Measurements from ENCODE around the gene JAZF1. TPM values are rescaled to one million over a fixed set of nuclear protein-coding genes. Genes with fewer than 3 reads are reported as not detected.
A peak's percentile ranks its signal among the peaks of the same experiment; 100 is the strongest.
"Not testable (repeated sequence)": the region's sequence is repeated elsewhere in the genome, so short reads cannot be mapped to it uniquely, and the experiment has no call there.

JAZF1 gene
- polyA plus RNA-seq, 1 donor: 24.9 TPM

GRCh38 chr7:27933671-27934565 is 246.7 kb downstream of the JAZF1 start:
- no peak for DNase-seq

DNA sequence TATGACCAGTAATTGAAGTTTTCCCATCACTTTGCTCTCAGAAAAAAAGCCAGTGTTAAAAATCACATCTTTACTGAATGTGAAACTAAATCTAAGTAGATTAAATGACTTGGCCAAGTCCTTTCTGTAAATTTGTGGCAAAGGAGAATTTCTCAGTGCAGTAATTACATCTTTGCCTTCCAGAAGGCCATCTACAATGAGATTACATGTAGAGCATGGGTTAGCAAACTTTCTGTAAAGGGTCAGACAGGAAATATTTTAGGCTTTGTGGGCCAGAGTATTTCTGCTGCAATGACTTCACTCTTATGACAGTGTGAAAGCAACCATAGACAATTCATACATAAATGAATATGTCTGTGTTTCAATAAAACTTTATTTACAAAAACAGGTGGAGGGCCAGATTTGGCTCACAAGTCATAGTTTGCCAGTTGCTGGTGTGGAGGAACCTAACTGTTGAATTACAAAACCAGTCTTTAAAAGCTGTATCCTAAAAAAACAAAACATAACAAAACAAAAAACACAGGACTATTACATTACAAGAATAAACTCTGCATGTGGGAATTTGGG is 249.6 kb downstream of the JAZF1 start:
- no peak for DNase-seq

DNA sequence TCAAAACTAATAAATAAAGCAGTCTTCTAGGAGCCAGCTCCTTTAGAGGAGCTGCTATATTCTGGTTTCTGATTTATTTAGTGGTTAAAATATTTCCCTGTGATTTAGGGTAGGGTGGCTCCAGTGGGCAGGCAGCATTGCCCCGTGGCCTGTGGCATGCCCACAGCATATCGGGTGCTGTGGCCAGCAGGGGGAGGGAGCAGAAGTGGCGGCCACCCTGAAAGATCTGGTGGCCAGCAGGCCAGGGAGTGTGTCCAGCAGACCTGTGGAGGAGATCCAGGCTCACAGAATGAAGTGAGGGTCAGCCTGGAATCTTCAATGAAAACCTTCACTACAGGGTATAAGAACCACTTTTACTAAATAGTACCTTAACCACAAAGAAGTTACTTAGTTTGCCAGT is 251.5 kb downstream of the JAZF1 start:
- no peak for DNase-seq

DNA sequence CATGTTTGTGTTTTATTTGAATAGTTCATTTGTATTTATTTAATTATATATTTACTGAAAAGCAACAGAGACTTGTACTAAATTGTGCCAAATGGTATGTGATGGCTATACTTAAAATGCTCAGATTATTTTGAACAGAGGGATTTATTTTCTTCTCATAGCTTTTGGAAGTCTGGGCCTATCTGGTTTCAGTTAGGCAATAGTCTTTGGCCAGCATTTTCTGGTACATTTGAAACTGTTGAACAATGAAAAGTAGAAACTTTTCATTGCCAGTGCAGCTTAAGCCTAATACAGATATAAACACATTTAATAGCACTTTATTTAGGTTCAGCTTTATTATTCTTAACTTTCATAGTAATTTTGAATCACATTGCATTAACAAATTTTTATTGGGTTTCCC is 252.6 kb downstream of the JAZF1 start:
- DNase-seq: no peak

GRCh38 chr7:27925573-27926201 is 254.9 kb downstream of the JAZF1 start:
- no peak for DNase-seq

DNA sequence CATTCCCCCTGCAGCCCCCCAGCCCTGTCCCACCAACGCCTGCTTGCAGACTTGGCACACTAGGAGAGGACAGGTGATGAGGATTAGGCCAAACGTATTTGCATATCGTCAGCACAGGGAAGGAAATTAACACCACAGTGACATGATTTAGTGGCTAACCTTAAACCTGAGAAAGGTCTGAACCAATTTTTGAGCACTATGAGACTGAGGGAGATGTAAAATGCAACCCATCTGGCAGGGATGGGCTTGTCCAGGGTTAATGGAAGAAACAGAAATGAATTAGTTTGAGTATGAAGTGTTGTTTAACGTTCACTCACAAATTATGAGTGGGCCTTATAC is 257.0 kb downstream of the JAZF1 start:
- DNase-seq: no peak

DNA sequence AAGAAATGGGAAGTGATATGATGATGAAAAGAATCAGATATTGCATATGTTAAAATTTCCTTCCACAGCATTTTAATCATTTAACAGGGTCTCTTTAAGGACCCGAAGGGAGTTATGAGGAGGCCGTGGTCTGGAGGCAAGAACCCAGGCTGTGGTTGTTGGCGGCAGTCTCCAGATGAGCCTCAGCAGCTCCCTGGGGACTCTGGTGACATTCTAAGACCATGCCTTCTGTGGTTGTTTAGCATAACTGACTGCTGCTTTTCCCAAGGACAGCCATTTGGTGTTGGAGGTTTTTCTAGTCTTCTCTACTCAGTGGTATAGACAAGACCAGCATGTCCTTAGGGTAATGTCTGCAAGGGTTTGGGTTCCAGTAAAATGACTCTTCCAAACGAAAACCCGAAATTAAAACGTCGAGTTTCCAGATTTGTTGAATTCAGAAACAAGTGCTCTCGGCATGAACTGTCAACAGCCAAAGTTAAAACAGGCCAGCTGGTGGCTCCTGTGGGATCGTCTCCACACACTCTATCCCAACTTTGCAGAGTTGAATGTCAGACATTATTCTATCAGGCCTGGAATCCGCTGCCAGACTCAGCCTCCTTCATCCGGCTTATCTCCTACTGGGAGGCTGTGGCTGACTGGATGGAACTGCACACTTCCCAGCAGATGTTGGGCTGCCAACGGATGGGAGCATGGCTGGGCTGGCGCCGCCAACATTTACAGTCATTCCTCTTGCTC is 257.5 kb downstream of the JAZF1 start:
- DNase-seq: no peak

GRCh38 chr7:27922389-27922788 is 258.2 kb downstream of the JAZF1 start:
- not testable (repeated sequence) for DNase-seq

DNA sequence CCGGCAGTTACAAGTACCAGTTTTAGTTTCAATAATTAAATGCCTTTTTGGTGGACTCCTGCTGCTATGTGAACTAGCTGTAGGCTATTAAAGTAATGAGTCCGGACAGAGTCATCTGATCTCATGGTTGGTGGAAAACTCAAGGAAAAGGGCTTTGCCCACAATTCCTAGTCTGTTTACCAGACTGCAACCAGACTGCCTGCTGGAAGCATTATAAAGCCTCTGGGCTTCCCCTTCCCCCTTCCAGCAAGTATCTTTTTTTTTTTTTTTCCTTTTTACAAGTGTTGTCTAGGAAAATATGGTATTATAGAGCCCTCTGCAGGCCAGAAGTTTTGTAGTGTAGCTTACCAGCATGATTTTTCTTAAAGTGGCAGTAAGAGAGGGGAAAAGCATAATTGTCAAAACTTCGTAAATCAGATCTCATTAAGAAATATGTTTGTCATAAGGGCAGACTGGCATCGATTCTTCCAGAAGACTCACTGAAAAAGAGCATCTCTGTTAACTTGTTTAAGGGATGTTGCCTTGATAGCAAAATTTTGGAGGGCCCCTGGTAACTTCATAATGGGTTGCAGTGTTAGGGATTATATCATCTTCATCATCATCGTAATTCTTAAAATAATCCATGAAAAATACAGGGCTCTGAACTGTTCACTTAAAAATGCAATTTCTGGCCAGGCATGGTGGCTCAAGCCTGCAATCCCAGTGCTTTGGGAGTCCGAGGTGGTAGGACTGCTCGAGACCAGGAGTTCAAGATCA is 259.3 kb downstream of the JAZF1 start:
- DNase-seq: peak; percentile 79

DNA sequence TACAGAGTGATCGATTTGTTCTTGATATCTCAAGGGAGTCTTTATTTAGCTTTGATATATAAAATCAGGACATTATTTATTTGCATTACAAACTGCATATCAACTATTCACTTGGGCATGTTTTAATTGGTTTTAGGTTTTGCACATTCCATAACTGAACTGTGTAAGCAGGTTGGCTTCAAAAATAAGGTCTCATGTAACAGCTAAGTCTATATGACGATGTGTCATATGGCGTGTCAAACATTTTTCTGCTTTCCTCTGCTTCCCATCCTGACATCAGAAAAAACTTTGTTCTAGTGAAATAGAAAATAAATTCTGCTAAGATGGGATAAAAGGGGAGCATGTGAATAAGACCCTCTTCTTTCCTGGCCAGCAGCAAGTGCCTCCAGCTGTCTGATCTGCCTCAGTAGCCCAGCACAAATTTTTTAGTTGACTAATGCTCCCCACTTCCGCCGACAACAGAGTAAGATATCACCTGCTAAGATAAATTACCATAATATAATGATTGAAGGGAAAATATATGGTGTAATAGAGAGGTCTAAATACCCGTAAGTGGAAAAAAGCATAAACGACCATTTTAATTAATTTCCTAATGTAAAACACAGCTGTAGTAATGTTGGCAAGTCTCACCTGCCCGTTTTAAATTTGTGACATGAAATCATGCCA is 260.2 kb downstream of the JAZF1 start:
- no peak for DNase-seq

DNA sequence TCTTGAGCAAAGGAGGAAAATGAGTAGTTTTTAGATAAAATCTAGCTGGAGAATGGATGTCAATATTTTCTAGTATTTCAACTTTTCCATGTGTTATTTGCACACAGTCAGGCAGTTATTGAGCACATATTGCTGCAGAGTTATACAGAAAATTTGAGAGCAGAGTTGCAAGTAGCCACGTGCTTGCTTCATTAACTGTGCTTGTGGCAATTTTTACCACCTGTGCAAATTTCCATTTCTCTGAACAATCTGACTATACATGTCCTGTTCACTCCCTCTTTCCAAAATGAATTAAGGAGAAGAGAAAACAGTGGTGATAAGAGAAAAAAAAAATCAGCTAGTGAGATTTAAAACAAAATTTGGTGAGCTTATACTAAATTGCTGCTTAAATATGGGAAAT is 262.1 kb downstream of the JAZF1 start:
- DNase-seq: no peak

- no peak for DNase-seq
These were observed 262.8 kb downstream of the JAZF1 start for GRCh38 chr7:27917774-27918314.

- no peak for DNase-seq
These were observed 263.5 kb downstream of the JAZF1 start for GRCh38 chr7:27917119-27917518.

- no peak for DNase-seq
These were observed 264.2 kb downstream of the JAZF1 start for GRCh38 chr7:27916372-27916771.

- no peak for DNase-seq
These were observed 266.2 kb downstream of the JAZF1 start for GRCh38 chr7:27914409-27914808.

GRCh38 chr7:27912751-27913150 is 267.8 kb downstream of the JAZF1 start:
- DNase-seq: no peak

GRCh38 chr7:27911920-27912319 is 268.7 kb downstream of the JAZF1 start:
- no peak for DNase-seq

- no peak for DNase-seq
These were observed 270.3 kb downstream of the JAZF1 start for GRCh38 chr7:27910326-27910725.

GRCh38 chr7:27908534-27909165 is 271.9 kb downstream of the JAZF1 start:
- no peak for DNase-seq

DNA sequence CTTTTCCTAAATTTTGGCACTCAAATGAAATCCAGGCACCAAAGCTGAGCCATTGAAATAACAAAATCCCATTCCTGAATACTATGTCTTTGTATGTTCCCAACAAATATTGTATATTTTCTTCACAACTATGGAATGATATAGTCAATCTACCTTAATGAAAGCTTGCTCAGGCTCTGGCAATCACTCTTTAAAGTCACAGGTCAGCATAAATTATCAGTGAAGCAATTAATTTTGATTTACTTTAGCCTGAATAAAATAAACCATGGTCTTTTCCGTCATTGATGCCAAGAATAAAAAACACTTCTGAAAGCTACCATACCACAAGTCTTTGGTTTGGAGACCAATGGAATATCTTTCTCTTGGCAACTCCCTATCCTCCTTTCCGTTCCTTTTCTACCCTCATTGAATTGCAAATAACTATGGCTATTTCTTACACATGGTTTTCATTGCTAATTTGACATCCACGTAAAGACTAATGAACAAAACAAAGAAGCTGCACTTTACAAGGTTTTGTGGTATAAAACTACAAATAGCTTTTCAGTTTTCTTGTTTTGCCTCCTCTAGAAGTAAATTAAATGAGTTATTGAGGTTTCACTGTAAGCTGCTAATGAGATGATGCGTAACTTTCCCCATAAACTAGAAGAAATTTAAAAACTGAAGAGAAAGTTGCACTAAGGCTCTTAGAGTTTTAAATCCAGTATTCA is 274.1 kb downstream of the JAZF1 start:
- no peak for DNase-seq
